Right lobe of liver (tissue), 6 donors: ENCODE measurements around the gene KRTAP4-12. TPM values are rescaled to one million over a fixed set of nuclear protein-coding genes. Genes with fewer than 3 reads are reported as not detected.
"Not testable (repeated sequence)": the region's sequence is repeated elsewhere in the genome, so short reads cannot be mapped to it uniquely, and the experiment has no call there.

Source experiments
- ATAC-seq, 4 donors: fragments of 200-7000 bp; cut with Tn5 transposase; one replicate each; pipeline ENCODE4 v1.9.1; 2020; ENCODE audit warnings: mild to moderate bottlenecking in 4 of 4, moderate library complexity in 4 of 4
- DNase-seq, 3 donors: peaks; one replicate each; pipeline ENCODE4 v3.0.0-alpha.2; 2020
- H3K27ac ChIP-seq, 3 donors: fragments of 200-600 bp; one replicate each; pipeline ENCODE4 v1.8.0; 2022
- H3K27me3 ChIP-seq, 2 donors: fragments of 200-600 bp; one replicate each; pipeline ENCODE4 v1.8.0; 2022
- H3K36me3 ChIP-seq, 4 donors: fragments of 200-600 bp; sonication (generic) in 1 of 4; one replicate each; pipeline versions ENCODE4 v1.5.1 to v1.8.0; 2017 to 2022; ENCODE audit warnings: control low read depth in 1 of 4
- H3K4me1 ChIP-seq, 4 donors: fragments of 200-600 bp; sonication (generic) in 1 of 4; one replicate each; pipeline versions ENCODE4 v1.5.1 to v1.8.0; 2017 to 2022; ENCODE audit warnings: control low read depth in 1 of 4
- H3K4me3 ChIP-seq, 3 donors: fragments of 200-600 bp; one replicate each; pipeline ENCODE4 v1.8.0; 2022
- H3K9me3 ChIP-seq, 4 donors: fragments of 200-600 bp; sonication (generic) in 1 of 4; one replicate each; pipeline versions ENCODE4 v1.5.1 to v1.8.0; 2017 to 2022; ENCODE audit warnings: control low read depth in 1 of 4
- CTCF ChIP-seq, 4 donors: fragments of 200-600 bp in 3 of 4; fragments of 450-650 bp in 1 of 4; IDR thresholded peaks; one replicate each; pipeline versions ENCODE4 v1.5.1 to v1.8.0; 2016 to 2022; ENCODE audit warnings: antibody characterized with exemption in 4 of 4, mild to moderate bottlenecking in 2 of 4
- POLR2A ChIP-seq: fragments of 450-650 bp; IDR thresholded peaks from one replicate; pipeline ENCODE4 v1.6.1; 2017; ENCODE audit warnings: antibody characterized with exemption, mild to moderate bottlenecking
- WGBS: methylation state at CpG from one replicate; pipeline ENCODE4 v1.1.6; 2018; ENCODE audit warnings: low coverage, low lambda C conversion rate; ENCODE audit not compliant: insufficient coverage; ENCODE audit errors: missing lambda C conversion rate; 5-methylcytosine and 5-hydroxymethylcytosine counted together
- intact Hi-C, 2 donors: fragments of 100-400 bp; cut with DNase I; formaldehyde crosslinking; loops; one replicate each; pipeline versions ENCODE4 v1.11.2 to v1.14.1; 2022
- total RNA-seq, 6 experiments: library from RNA; depleted of rRNA in 2 of 6; stranded (reverse); fragments of >200 nt in 2 of 6; fragmentation: NEBNext Ultra II Directional in 3 of 6; extraction: Animal tissue kit (Norgen Biotek cat#: 25700) in 3 of 6; gene quantifications; one replicate each; pipeline versions ENCODE4 v1.1.0 to v1.2.4, GENCODE V29; 2016 to 2023
- donor health status: DM: no; HTN: yes; CAD: no.
- donor health status: DM: no; HTN: no; CAD: no.
- donor health status: DM: no; HTN: no; CAD: no.
- donor health status: DM: no; HTN: yes; CAD: no.
- donor health status: DM: no; HTN: yes; CAD: no.

Gene KRTAP4-12
- total RNA-seq, 6 experiments from 2014 or later = not detected

- Histone ChIP-seq H3K4me1 (no peaks in the 10 kb centered on the region), H3K27ac (no peak overlapping the region), H3K36me3 (no peaks in the 10 kb centered on the region), H3K4me3 (no peak overlapping the region), H3K27me3 (no peaks in the 10 kb centered on the region), H3K9me3 (no peaks in the 10 kb centered on the region)
- ATAC-seq (no peak), DNase-seq (no peak)
- intact Hi-C loops = no loop called here
- TF ChIP-seq POLR2A (no peak), CTCF (IDR thresholded peaks at IDR 0.05) (no peak)
- 67% methylated on average over 6 of the region's 6 CpGs for WGBS
These were observed 25.5 kb downstream of the KRTAP4-12 start for GRCh38 chr17:41098481-41098880.

- intact Hi-C loops = no loop called here
- Histone ChIP-seq H3K27ac (no peak within 1 kb of the TSS), H3K27me3 (no peaks in the 10 kb centered on the region), H3K4me3 (no peak within 1 kb of the TSS), H3K36me3 (no peaks in the 10 kb centered on the region), H3K9me3 (no peaks in the 10 kb centered on the region), H3K4me1 (no peaks in the 10 kb centered on the region)
- no peak for TF ChIP-seq POLR2A
- TF ChIP-seq CTCF (IDR thresholded peaks at IDR 0.05) = no peak
- DNase-seq (no peak), ATAC-seq (no peak)
- WGBS = 37% methylated on average over 3 of the region's 4 CpGs
These were observed 25.9 kb downstream of the KRTAP4-12 start, which contains the start of gene KRTAP4-8 for GRCh38 chr17:41098042-41098441. Gene KRTAP4-8, minus strand, starts transcription at chr17:41098142. Its CDS starts 58 bp downstream, at chr17:41098084.

GRCh38 chr17:41096055-41096454 is 27.9 kb downstream of the KRTAP4-12 start:
- ATAC-seq = no peak
- H3K36me3 ChIP-seq = no peaks in the 10 kb centered on the region
- no peaks in the 10 kb centered on the region for H3K27me3 ChIP-seq
- TF ChIP-seq POLR2A (no peak), CTCF (IDR thresholded peaks at IDR 0.05) (no peak)
- H3K4me1 ChIP-seq = no peaks in the 10 kb centered on the region
- no peak for DNase-seq
- H3K4me3 ChIP-seq = no peak overlapping the region
- no peaks in the 10 kb centered on the region for H3K9me3 ChIP-seq
- intact Hi-C loops = no loop called here
- H3K27ac ChIP-seq = no peak overlapping the region
- 78% methylated on average over 6 of the region's 7 CpGs for WGBS

- H3K27ac ChIP-seq, ATAC-seq, DNase-seq, H3K4me3 ChIP-seq, intact Hi-C loops, H3K9me3 ChIP-seq, H3K36me3 ChIP-seq, H3K4me1 ChIP-seq, H3K27me3 ChIP-seq: not testable (repeated sequence)
- 38% methylated on average over 4 of the region's 4 CpGs for WGBS
These were observed 35.1 kb downstream of the KRTAP4-12 start for GRCh38 chr17:41088760-41089352.

- DNase-seq, H3K27ac ChIP-seq, H3K27me3 ChIP-seq, H3K4me1 ChIP-seq, intact Hi-C loops, H3K9me3 ChIP-seq, H3K4me3 ChIP-seq, ATAC-seq, H3K36me3 ChIP-seq: not testable (repeated sequence)
- WGBS = 60% methylated on average over 1 of the region's 14 CpGs
These were observed 39.7 kb downstream of the KRTAP4-12 start, which contains the start of gene KRTAP4-7 for GRCh38 chr17:41084100-41084856. Gene KRTAP4-7, plus strand, starts transcription at chr17:41084150. Its CDS starts 57 bp downstream, at chr17:41084207.

GRCh38 chr17:41083427-41083826 is 40.6 kb downstream of the KRTAP4-12 start:
- DNase-seq, intact Hi-C loops, H3K27me3 ChIP-seq, H3K9me3 ChIP-seq, H3K4me3 ChIP-seq, H3K27ac ChIP-seq, H3K36me3 ChIP-seq, ATAC-seq, H3K4me1 ChIP-seq: not testable (repeated sequence)
- WGBS = 48% methylated on average over 2 of the region's 2 CpGs
